ENCODE data around the gene FAT1.

GRCh38 chr4:186659935-186660334, 63.7 kb downstream of the FAT1 start:
- TF ChIP-seq ZNF274 (IDR thresholded peaks at IDR 0.05; ENCODE audit: low read depth, low read length), result no peak
- no peak for TF ChIP-seq YY1 (IDR thresholded peaks at IDR 0.05; ENCODE audit: insufficient read depth, insufficient read length)

Measured in NT2/D1 (cell line).